ENCODE measurements around the gene TLL1.

The TLL1 gene

GRCh38 chr4:165875446-165875845 is 2.4 kb downstream of the TLL1 start:
- no peaks in the 10 kb centered on the region for H4K20me1 ChIP-seq (ENCODE audit: insufficient read depth, low read length)
- no peak overlapping the region for H3K4me2 ChIP-seq (ENCODE audit: low read length)
- TF ChIP-seq CTCF (IDR thresholded peaks at IDR 0.05; ENCODE audit: low read length) (no peak), EZH2 (IDR thresholded peaks at IDR 0.05; ENCODE audit: borderline replicate concordance, low read length) (no peak)
- H3K36me3 ChIP-seq (ENCODE audit: insufficient read depth, low read length) = no peaks in the 10 kb centered on the region
- no peaks in the 10 kb centered on the region for H3K4me1 ChIP-seq (ENCODE audit: insufficient read depth, low read length, severe bottlenecking)
- no peaks in the 10 kb centered on the region for H3K27me3 ChIP-seq (ENCODE audit: insufficient read depth, low read length)
- H3K9me2 ChIP-seq (ENCODE audit: low read depth, low read length) = no peaks in the 10 kb centered on the region
- H3K27ac ChIP-seq (ENCODE audit: low read depth, low read length, poor library complexity, severe bottlenecking) = no peak overlapping the region
- no peak overlapping the region for H3K4me3 ChIP-seq (ENCODE audit: low read depth, low read length, poor library complexity, severe bottlenecking)
- no peak overlapping the region for H3K9ac ChIP-seq (ENCODE audit: low read length)
- no peaks in the 10 kb centered on the region for H3K9me3 ChIP-seq (ENCODE audit: low read length)
- no peaks in the 10 kb centered on the region for H3K79me2 ChIP-seq (ENCODE audit: insufficient read depth, low read length)
- H2AFZ ChIP-seq (ENCODE audit: low read length) = no peak overlapping the region
- no peaks in the 10 kb centered on the region for H3F3A ChIP-seq (ENCODE audit: insufficient read depth, low read length)

GRCh38 chr4:165877286-165877685 is 4.2 kb downstream of the TLL1 start:
- Histone ChIP-seq H3K9me3 (ENCODE audit: low read length) (no peaks in the 10 kb centered on the region), H3K27me3 (ENCODE audit: insufficient read depth, low read length) (no peaks in the 10 kb centered on the region), H3K9me2 (ENCODE audit: low read depth, low read length) (no peaks in the 10 kb centered on the region), H4K20me1 (ENCODE audit: insufficient read depth, low read length) (no peaks in the 10 kb centered on the region), H3K36me3 (ENCODE audit: insufficient read depth, low read length) (no peaks in the 10 kb centered on the region), H2AFZ (ENCODE audit: low read length) (no peak overlapping the region), H3K79me2 (ENCODE audit: insufficient read depth, low read length) (no peaks in the 10 kb centered on the region), H3K4me3 (ENCODE audit: low read depth, low read length, poor library complexity, severe bottlenecking) (no peak overlapping the region), H3K4me1 (ENCODE audit: insufficient read depth, low read length, severe bottlenecking) (no peaks in the 10 kb centered on the region), H3K9ac (ENCODE audit: low read length) (no peak overlapping the region), H3K4me2 (ENCODE audit: low read length) (no peak overlapping the region), H3F3A (ENCODE audit: insufficient read depth, low read length) (no peaks in the 10 kb centered on the region), H3K27ac (ENCODE audit: low read depth, low read length, poor library complexity, severe bottlenecking) (no peak overlapping the region)
- TF ChIP-seq EZH2 (IDR thresholded peaks at IDR 0.05; ENCODE audit: borderline replicate concordance, low read length) (no peak), CTCF (IDR thresholded peaks at IDR 0.05; ENCODE audit: low read length) (no peak)

GRCh38 chr4:165879641-165880040 is 6.6 kb downstream of the TLL1 start:
- Histone ChIP-seq H2AFZ (ENCODE audit: low read length) (no peak overlapping the region), H3K9ac (ENCODE audit: low read length) (no peak overlapping the region), H3K9me3 (ENCODE audit: low read length) (no peaks in the 10 kb centered on the region), H3K4me3 (ENCODE audit: low read depth, low read length, poor library complexity, severe bottlenecking) (no peak overlapping the region), H3K9me2 (ENCODE audit: low read depth, low read length) (no peaks in the 10 kb centered on the region), H3K36me3 (ENCODE audit: insufficient read depth, low read length) (no peaks in the 10 kb centered on the region), H3K27ac (ENCODE audit: low read depth, low read length, poor library complexity, severe bottlenecking) (no peak overlapping the region), H4K20me1 (ENCODE audit: insufficient read depth, low read length) (no peaks in the 10 kb centered on the region), H3F3A (ENCODE audit: insufficient read depth, low read length) (no peaks in the 10 kb centered on the region), H3K4me2 (ENCODE audit: low read length) (no peak overlapping the region), H3K27me3 (ENCODE audit: insufficient read depth, low read length) (no peaks in the 10 kb centered on the region), H3K4me1 (ENCODE audit: insufficient read depth, low read length, severe bottlenecking) (no peaks in the 10 kb centered on the region), H3K79me2 (ENCODE audit: insufficient read depth, low read length) (no peaks in the 10 kb centered on the region)
- TF ChIP-seq CTCF (IDR thresholded peaks at IDR 0.05; ENCODE audit: low read length) (no peak), EZH2 (IDR thresholded peaks at IDR 0.05; ENCODE audit: borderline replicate concordance, low read length) (no peak)
